ENCODE results near the gene PCSK6. TPM values are rescaled to one million over a fixed set of nuclear protein-coding genes. Genes with fewer than 3 reads are reported as not detected.

Gene PCSK6
- total and polyA plus RNA-seq, 2 of the 8 experiments (the other 6 are each of a cell fraction or from before 2014, with no cell fraction given): 1.9 to 4.0 TPM

DNA sequence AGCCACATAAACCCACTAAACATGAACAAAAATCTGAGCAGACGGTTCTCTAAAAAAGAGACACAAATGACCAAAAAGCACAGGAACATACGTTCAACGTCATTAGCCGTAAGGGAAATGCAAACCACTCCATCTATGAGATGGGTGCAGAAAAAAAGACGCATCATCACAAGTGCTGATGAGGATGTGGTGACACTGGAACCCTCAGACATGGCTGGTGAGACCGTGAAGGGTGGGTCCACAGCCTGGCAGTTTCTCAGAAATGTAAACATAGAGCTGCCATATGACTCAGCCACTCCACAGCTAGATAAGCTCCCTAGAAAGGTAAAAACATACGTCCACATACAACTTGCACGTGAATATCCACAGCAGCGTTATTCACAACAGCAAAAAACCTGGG is 23.3 kb downstream of the PCSK6 start:
- no peak overlapping the region for H3K4me2 ChIP-seq (ENCODE audit: insufficient read depth in 1 of 2, low read depth in 2 of 2, low read length in 2 of 2)
- H3K79me2 ChIP-seq (ENCODE audit: control insufficient read depth in 1 of 2, insufficient read depth in 2 of 2, low read length in 2 of 2): no peaks in the 10 kb centered on the region
- WGBS, 2 experiments (ENCODE audit: extremely low coverage in 1 of 2, insufficient coverage in 1 of 2, insufficient read length in 1 of 2, insufficient replicate concordance in 2 of 2, low coverage in 1 of 2, low lambda C conversion rate in 2 of 2, missing lambda C conversion rate in 1 of 2): 95% methylated on average over 9 of the region's 9 CpGs; no CpG with 5 or more reads in 1 of the 2 experiments
- H4K8ac ChIP-seq (ENCODE audit: extremely low read depth, insufficient read depth, low read length): no peak overlapping the region
- no peak overlapping the region for H3K4me3 ChIP-seq (ENCODE audit: extremely low read depth in 1 of 4, insufficient read depth in 2 of 4, low read depth in 3 of 4, low read length in 4 of 4)
- no peaks in the 10 kb centered on the region for H3K36me3 ChIP-seq (ENCODE audit: control insufficient read depth in 2 of 4, insufficient read depth in 4 of 4, low read length in 3 of 4)
- H3K23me2 ChIP-seq (ENCODE audit: low read depth, low read length): no peaks in the 10 kb centered on the region
- H2AK5ac ChIP-seq (ENCODE audit: low read depth, low read length): no peak overlapping the region
- ChIA-PET CTCF (ENCODE audit: partially characterized antibody) (no interaction called here), POLR2A (ENCODE audit: partially characterized antibody) (no interaction called here)
- FAIRE-seq (no peak), DNase-seq (ENCODE audit: low read depth in 1 of 2, low spot score in 2 of 2) (no peak)
- no peak overlapping the region for H2BK20ac ChIP-seq (ENCODE audit: low read length)
- no peak overlapping the region for H3K14ac ChIP-seq (ENCODE audit: insufficient read length)
- H3K23ac ChIP-seq (ENCODE audit: insufficient read length): no peak overlapping the region
- H3K4me1 ChIP-seq (replicated peaks in 1 of 4; ENCODE audit: control insufficient read depth in 3 of 4, insufficient read depth in 4 of 4, low read length in 3 of 4): no peaks in the 10 kb centered on the region
- no peak overlapping the region for H2BK12ac ChIP-seq (ENCODE audit: low read depth, low read length)
- no peak overlapping the region for H4K91ac ChIP-seq (replicated peaks; ENCODE audit: insufficient read length, low read length)
- no peak overlapping the region for H3K9ac ChIP-seq (replicated peaks in 1 of 4; ENCODE audit: extremely low read depth in 1 of 4, low read depth in 3 of 4, low read length in 3 of 4)
- H4K20me1 ChIP-seq (replicated peaks in 1 of 2; ENCODE audit: control insufficient read depth in 1 of 2, insufficient read depth in 2 of 2, low read length in 2 of 2): no peaks in the 10 kb centered on the region
- H3K79me1 ChIP-seq (ENCODE audit: low read depth, low read length): no peaks in the 10 kb centered on the region
- no peak overlapping the region for H4K5ac ChIP-seq (ENCODE audit: insufficient read length, low read depth, low read length)
- TF ChIP-seq ZNF274 (IDR thresholded peaks at IDR 0.05; ENCODE audit: borderline replicate concordance, extremely low read depth, low read length) (no peak), E2F6 (IDR thresholded peaks at IDR 0.05) (no peak), TAF7 (optimal IDR thresholded peaks at IDR 0.05; ENCODE audit: borderline replicate concordance, low read depth, low read length) (no peak), KDM5A (IDR thresholded peaks at IDR 0.05; ENCODE audit: low read length) (no peak), CTCF (IDR thresholded peaks at IDR 0.05; ENCODE audit: control extremely low read depth in 1 of 3, insufficient read depth in 1 of 3, low read depth in 1 of 3, low read length in 3 of 3) (no peak), TBP (IDR thresholded peaks at IDR 0.05; ENCODE audit: low read depth, low read length) (no peak)
- H3K9me3 ChIP-seq (ENCODE audit: insufficient read depth in 2 of 2, low read depth in 1 of 2, low read length in 1 of 2): no peaks in the 10 kb centered on the region
- no peak overlapping the region for H3K56ac ChIP-seq (replicated peaks; ENCODE audit: insufficient read length, low read depth, low read length)
- no peak overlapping the region for H3K27ac ChIP-seq (ENCODE audit: low read depth, low read length)
- no peak overlapping the region for H2AFZ ChIP-seq (ENCODE audit: low read length)
- H2BK15ac ChIP-seq (ENCODE audit: low read length): no peak overlapping the region
- H2BK5ac ChIP-seq (ENCODE audit: low read depth, low read length): no peak overlapping the region
- no peak overlapping the region for H2BK120ac ChIP-seq (replicated peaks; ENCODE audit: low read depth, low read length)
- H3K4ac ChIP-seq (replicated peaks; ENCODE audit: insufficient read length, low read depth, low read length): no peak overlapping the region
- no peaks in the 10 kb centered on the region; a peak in 1 of 7 replicates for H3K27me3 ChIP-seq (replicated peaks in 1 of 4; ENCODE audit: control insufficient read depth in 3 of 4, extremely low read depth in 1 of 4, insufficient read depth in 3 of 4, low read length in 3 of 4)
- H3K18ac ChIP-seq (ENCODE audit: extremely low read depth, low read length): no peak overlapping the region

Measured in H1 (cell line).